Stimulated activated CD8-positive, alpha-beta memory T cell treated with anti-CD3 and anti-CD28 coated beads, Interleukin-15, amount 100 ng/mL, for 1 hour (primary cell): ENCODE data around the gene MLPH.

ENCODE experiments used
- DNase-seq: peaks from one replicate; pipeline ENCODE4 v3.0.0-alpha.2; 2020; ENCODE audit warnings: low read depth

Gene MLPH

DNA sequence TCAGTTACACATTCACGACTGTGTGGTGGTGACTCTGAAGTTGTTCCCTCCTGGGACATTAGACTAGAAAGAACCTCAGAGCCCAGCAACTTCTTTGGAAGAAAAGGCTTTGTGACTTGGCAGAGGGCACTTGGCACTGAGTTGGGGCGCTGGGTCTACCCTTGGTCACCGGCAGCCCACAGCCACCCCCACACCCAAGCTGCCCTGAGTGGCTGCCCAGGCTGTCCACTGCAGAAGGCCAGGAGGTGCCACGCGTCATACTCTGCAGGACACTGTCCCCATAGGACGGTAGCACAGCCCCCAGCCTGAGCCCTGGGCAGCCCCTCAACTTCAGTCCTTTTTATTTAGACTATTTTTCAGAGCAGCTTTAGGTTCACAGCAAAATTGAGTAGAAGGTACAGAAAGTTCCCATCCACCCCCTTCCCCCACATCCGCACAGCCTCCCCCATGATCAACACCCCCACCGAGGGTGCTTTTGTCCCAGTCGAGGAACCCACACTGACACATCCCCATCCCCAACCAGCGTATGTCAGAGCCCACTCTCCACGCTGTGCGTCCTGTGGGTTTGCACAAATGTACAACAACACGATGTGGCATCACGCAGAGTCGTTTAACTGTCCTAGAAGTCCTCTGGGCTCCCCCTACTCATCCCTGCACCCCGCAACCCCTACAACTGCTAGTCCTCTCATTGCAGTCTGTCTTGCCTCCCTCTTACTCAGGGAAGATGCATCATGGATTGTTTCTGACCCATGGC lies 80.4 kb downstream of the MLPH start:
- no peak for DNase-seq

DNA sequence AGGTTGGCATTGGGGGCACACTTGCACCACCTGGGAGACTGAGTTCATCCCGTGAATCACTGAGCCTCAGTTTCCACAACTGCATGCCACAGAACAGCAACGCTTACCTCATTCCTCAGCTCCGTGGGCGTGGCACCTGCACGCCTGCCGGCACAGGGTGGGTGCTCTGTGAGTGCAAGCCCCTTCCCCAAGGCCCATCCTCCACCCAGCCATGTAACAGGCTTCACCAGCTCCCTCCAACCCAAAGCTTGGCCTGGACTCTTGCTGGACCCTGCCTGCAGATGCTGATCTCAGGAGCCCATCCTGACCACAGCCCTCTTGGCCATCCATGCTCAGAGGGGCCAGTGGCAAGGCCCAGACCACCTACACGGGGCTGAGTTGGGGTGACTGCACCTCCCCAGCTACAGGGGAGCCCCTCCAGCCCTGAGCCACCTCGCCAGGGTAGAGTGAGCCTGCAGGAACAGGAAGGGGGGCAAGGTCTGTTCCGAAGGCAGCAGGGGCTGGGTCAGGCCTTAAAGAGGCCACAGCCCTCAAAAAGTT lies 81.1 kb downstream of the MLPH start:
- no peak for DNase-seq

- no peak for DNase-seq
These were observed 82.0 kb downstream of the MLPH start for GRCh38 chr2:237569041-237569440.

- DNase-seq = no peak
These were observed 82.8 kb downstream of the MLPH start for GRCh38 chr2:237569896-237570295.

DNA sequence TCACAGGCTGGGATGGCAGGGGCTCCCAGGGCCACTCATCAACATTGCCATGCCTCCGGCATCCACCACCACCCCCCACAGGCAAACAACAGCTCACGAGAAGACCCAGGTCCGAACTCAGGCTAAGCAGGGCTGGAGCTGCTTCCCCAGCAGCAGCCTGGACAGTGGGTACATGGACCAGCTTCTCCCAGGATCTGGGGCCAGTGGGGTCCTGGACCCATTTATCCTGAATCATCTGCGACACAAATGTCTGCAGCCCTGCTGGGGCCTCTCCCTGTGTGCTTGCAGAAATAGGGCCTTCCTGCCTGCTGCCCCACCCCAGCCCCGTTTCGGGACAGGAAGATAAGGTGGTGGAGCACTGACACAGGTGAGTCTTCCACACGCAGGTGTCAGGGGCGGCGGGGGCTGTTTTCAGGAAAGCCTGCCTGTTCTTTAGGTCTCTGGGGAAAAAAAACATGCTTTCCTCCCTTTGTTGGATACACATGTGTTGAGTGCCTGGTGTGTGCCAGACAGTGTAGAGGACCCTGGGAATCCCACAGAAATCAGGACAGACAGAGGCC lies 83.8 kb downstream of the MLPH start:
- DNase-seq = no peak

DNA sequence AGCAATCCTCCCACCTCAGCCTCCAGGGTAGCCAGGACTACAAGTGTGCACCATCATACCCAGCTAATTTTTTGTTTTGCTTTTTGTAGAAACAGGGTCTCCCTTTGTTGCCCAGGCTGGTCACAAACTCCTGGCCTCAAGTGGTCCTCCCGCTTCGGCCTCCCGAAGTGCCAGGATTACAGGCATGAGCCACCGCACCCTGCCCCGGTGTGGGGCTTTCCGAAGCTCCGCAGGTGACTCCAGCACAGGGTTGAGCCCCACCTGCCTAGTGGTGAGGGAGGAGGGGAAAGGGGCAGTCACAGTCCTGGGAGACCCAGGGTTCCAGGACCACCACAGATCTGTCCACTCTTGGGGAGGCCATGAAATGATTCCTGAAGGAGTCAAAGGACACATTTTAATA lies 84.5 kb downstream of the MLPH start:
- DNase-seq = no peak

DNA sequence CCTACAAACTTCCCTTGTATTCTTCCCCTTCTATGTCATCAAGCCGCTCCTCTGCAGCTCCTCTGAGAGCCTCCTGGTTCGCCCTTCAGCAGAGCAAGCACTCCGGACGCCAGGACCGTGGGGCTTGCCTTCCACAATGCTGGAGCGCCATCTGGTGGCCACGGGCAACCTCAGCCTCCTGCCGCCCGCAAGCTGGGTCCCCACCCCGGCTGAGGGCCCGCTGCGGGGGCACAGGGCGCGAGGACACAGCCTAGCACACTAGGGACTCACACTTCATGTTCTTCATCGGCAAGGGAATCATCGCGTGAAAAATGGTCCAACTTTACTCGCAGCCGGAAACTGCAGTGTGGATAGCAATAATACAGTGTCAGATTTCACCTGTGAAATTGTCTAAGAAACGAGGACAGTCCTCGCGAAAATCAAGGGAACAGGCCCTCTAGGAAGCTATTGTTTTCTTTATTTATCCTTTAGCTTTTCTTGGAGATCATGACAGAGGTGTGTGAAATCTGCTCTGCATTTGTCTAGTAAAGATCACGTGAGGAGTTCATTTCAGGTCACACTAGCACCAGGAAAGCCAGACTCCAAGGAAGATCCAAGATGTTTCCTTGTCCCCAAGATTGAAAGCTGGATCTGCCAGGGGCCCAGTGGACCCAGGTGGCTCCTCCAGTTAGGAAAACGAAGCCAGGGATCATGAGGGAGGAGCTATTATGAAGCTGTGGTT lies 85.1 kb downstream of the MLPH start:
- DNase-seq = peak; percentile 80

GRCh38 chr2:237572742-237573101 lies 85.7 kb downstream of the MLPH start:
- DNase-seq = no peak

GRCh38 chr2:237573721-237574415 lies 86.8 kb downstream of the MLPH start:
- DNase-seq = no peak

DNA sequence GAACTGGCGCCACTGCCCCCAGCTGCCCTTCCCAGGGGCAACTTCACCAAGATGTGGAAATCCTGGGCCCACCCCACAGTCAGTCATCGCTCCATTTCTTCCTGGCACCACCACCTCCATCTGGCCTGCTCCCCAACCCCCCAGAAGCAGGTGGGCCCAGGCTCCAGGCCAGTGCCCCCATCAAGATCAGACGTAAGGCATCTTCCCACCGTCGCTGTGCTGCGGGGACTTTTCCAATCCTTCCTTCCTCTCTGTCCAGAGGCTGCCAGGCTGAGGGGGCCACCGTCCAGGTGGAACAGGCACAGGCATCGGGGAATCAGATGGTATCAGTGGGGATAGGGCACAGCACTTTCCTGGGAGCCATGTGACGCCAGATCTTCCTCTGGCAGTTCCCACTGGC lies 87.4 kb downstream of the MLPH start:
- DNase-seq = no peak

GRCh38 chr2:237574894-237575868 lies 88.1 kb downstream of the MLPH start:
- no peak for DNase-seq

- no peak for DNase-seq
These were observed 89.1 kb downstream of the MLPH start for GRCh38 chr2:237575869-237576862.

DNA sequence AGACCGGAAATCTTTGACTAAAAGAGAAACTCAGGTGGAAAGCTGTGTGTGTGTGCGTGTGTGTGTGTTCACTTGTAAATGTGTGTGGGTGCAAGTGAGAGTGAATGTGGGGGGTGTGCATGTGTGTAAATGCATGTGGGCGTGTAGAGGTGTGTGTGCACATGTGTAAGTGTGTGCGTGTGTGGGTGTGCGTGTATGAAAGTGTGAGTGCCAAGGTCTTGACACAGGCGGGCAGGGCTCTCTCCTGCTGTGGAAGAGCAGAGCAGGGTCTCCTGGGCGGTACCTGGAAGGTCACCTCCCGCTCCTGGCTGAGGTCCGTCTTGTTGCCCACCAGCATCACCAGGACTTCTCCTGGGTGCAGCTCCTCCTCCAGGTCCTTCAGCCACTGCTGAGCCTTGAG lies 89.9 kb downstream of the MLPH start:
- DNase-seq = no peak

GRCh38 chr2:237577458-237577857 lies 90.4 kb downstream of the MLPH start:
- no peak for DNase-seq

- no peak for DNase-seq
These were observed 91.2 kb downstream of the MLPH start for GRCh38 chr2:237577956-237578870.

DNA sequence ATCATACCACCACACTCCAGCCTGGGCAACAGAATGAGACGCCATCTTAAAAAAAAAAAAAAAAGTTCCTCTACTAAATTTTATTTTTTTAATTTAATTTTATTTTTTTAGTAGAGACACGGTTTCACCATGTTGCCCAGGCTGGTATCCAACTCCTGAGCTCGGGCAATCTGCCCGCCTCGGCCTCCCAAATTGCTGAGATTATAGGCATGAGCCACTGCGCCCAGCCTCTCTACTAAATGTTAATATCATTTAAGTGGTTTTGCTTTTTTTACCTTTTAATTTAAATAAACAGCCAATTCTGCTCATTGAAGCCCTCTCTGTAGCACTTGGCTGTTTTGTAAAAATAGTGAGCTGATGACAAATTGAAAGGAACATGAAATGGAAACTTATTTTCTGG lies 94.3 kb downstream of the MLPH start:
- DNase-seq = no peak

GRCh38 chr2:237581751-237582746 lies 95.0 kb downstream of the MLPH start:
- DNase-seq = peak; percentile 10
